Spleen (tissue), 11 donors: ENCODE results near the gene TBCD. TPM values are rescaled to one million over a fixed set of nuclear protein-coding genes. Genes with fewer than 3 reads are reported as not detected.

ENCODE experiments used
- DNase-seq: peaks from one replicate; pipeline ENCODE4 v3.0.0-alpha.2; 2020
- H3K27ac ChIP-seq, 8 donors: fragments of 200-600 bp; sonication (generic) in 7 of 8; 1 replicate in 4 of 8; 2 replicates in 4 of 8; pipeline versions ENCODE4 v1.5.0 to v1.8.0; 2016 to 2021; ENCODE audit warnings: inconsistent platforms in 4 of 8, mild to moderate bottlenecking in 4 of 8, moderate library complexity in 1 of 8
- H3K27me3 ChIP-seq, 7 donors: fragments of 200-600 bp; sonication (generic) in 6 of 7; replicated peaks in 1 of 7; 1 replicate in 4 of 7; 2 replicates in 3 of 7; pipeline versions ENCODE4 v1.5.0 to v1.8.0; 2016 to 2021; ENCODE audit warnings: inconsistent platforms in 3 of 7, mild to moderate bottlenecking in 1 of 7
- H3K36me3 ChIP-seq, 6 donors: fragments of 200-600 bp; sonication (generic) in 5 of 6; 1 replicate in 4 of 6; 2 replicates in 2 of 6; pipeline versions ENCODE4 v1.5.0 to v1.8.0; 2016 to 2021; ENCODE audit warnings: inconsistent platforms in 2 of 6
- H3K4me1 ChIP-seq, 6 donors: fragments of 200-600 bp; sonication (generic) in 5 of 6; 1 replicate in 3 of 6; 2 replicates in 3 of 6; pipeline versions ENCODE4 v1.5.0 to v1.8.0; 2016 to 2021; ENCODE audit warnings: inconsistent platforms in 3 of 6
- H3K4me3 ChIP-seq, 8 donors: fragments of 200-600 bp; sonication (generic) in 7 of 8; 1 replicate in 4 of 8; 2 replicates in 4 of 8; pipeline versions ENCODE4 v1.5.0 to v1.8.0; 2016 to 2021; ENCODE audit warnings: inconsistent platforms in 4 of 8, mild to moderate bottlenecking in 4 of 8, moderate library complexity in 2 of 8
- H3K9me3 ChIP-seq, 8 donors: fragments of 200-600 bp; sonication (generic) in 7 of 8; 1 replicate in 4 of 8; 2 replicates in 4 of 8; pipeline versions ENCODE4 v1.5.0 to v1.8.0; 2016 to 2021; ENCODE audit warnings: inconsistent platforms in 4 of 8
- CTCF ChIP-seq, 11 experiments: fragments of 200-600 bp in 7 of 11; fragments of 450-650 bp in 4 of 11; sonication (generic) in 4 of 11; IDR thresholded peaks in 8 of 11; conservative IDR thresholded peaks in 3 of 11; 1 replicate in 7 of 11; 2 replicates in 4 of 11; pipeline versions ENCODE4 v1.4.0 to v1.8.0; 2016 to 2021; ENCODE audit warnings: antibody characterized with exemption in 11 of 11, inconsistent platforms in 4 of 11, mild to moderate bottlenecking in 1 of 11
- POLR2A ChIP-seq, 3 donors: fragments of 450-650 bp; IDR thresholded peaks; one replicate each; pipeline ENCODE4 v1.5.1; 2017; ENCODE audit warnings: antibody characterized with exemption in 3 of 3, mild to moderate bottlenecking in 1 of 3
- POLR2AphosphoS5 ChIP-seq, 3 donors: sonication (generic); formaldehyde crosslinking; IDR thresholded peaks; one replicate each; pipeline ENCODE4 v1.5.1; 2017; ENCODE audit warnings: antibody characterized with exemption in 3 of 3
- WGBS, 5 donors: extraction: QIAGEN DNeasy Blood & Tissue Kit in 3 of 5; methylation state at CpG; one replicate each; pipeline versions ENCODE4 v1.1.5 to v1.1.7; 2013 to 2018; 5-methylcytosine and 5-hydroxymethylcytosine counted together
- intact Hi-C: fragments of 100-400 bp; cut with DNase I; formaldehyde crosslinking; loops from one replicate; pipeline ENCODE4 v1.15.0; 2023; ENCODE audit warnings: low total_unique reads
- polyA plus RNA-seq, 3 donors: library from polyadenylated mRNA; stranded (reverse); fragments of 200-250 nt; gene quantifications; one replicate each; pipeline ENCODE4 v1.2.1, GENCODE V29; 2013
- total RNA-seq, 7 donors: library from RNA; depleted of rRNA in 3 of 7; stranded (reverse); fragments of >200 nt in 3 of 7; fragmentation: NEBNext Ultra II Directional in 4 of 7; extraction: Animal tissue kit (Norgen Biotek cat#: 25700) in 4 of 7; gene quantifications; one replicate each; pipeline versions ENCODE4 v1.1.0 to v1.2.1, GENCODE V29; 2016 to 2021
- donor health status: healthy with polysubstance abuse.
- donor health status: DM: no; HTN: no; CAD: no; lungs with moderate emphysema.
- donor health status: DM: no; HTN: no; CAD: no.
- donor health status: Bipolar disorder and iron deficiency.
- donor health status: healthy.
- donor health status: DM: no; HTN: no; CAD: no.
- donor health status: DM: yes; HTN: yes; CAD: no.

TBCD gene
- total and polyA plus RNA-seq, 10 donors, result 55.6 to 207 (median 108) TPM

DNA sequence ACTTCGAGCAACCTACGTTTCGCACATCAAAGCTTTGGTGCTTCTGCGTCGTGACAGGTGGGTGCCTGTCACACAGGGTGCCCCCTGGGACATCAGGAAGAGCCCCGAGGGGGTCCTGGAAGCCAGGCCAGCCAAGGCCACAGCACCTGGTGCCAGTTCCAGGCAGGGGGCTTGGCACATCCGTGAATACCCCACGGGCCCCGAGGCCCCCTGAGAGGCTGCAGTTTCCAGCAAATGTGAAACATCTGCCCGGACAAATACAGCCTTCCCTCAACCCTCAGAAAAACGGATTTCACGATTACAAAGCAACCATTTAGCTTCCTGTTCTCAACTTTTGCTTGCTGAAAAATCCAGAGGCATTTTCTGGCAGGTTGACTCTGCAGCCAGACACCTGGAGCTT, 218.2 kb downstream of the TBCD start:
- DNase-seq, result no peak
- 32 to 48% (median 40%) methylated on average over 9 to 12 of the region's 12 CpGs for WGBS, 5 donors

GRCh38 chr17:82970818-82971590, 219.1 kb downstream of the TBCD start:
- H3K9me3 ChIP-seq, result no peaks in the 10 kb centered on the region
- H3K4me3 ChIP-seq, result no peak overlapping the region
- no peaks in the 10 kb centered on the region for H3K27me3 ChIP-seq
- H3K36me3 ChIP-seq, result no peaks in the 10 kb centered on the region
- no peak for DNase-seq
- intact Hi-C loops, result no loop called here
- peaks cover 0 to 10% (median 2%) of the 10 kb centered on the region in 6 donors for H3K4me1 ChIP-seq
- H3K27ac ChIP-seq, result no peak overlapping the region
- TF ChIP-seq POLR2A (IDR thresholded peaks at IDR 0.05), result no peak
- no peak for TF ChIP-seq POLR2AphosphoS5 (IDR thresholded peaks at IDR 0.05)
- no peak for TF ChIP-seq CTCF (IDR thresholded peaks at IDR 0.05 in 8 of 11, conservative IDR thresholded peaks at IDR 0.05 in 3 of 11)
- WGBS, 5 donors, result 83 to 94% (median 86%) methylated on average over 42 to 46 of the region's 46 CpGs

More for the DNA sequence above, 218.2 kb downstream of the TBCD start:
- no peak overlapping the region for H3K4me3 ChIP-seq
- no peak overlapping the region for H3K27ac ChIP-seq
- no peaks in the 10 kb centered on the region for H3K9me3 ChIP-seq
- intact Hi-C loops, result no loop called here
- no peak for TF ChIP-seq CTCF (IDR thresholded peaks at IDR 0.05 in 8 of 11, conservative IDR thresholded peaks at IDR 0.05 in 3 of 11)
- TF ChIP-seq POLR2AphosphoS5 (IDR thresholded peaks at IDR 0.05), result no peak
- no peak for TF ChIP-seq POLR2A (IDR thresholded peaks at IDR 0.05)
- H3K4me1 ChIP-seq, result peaks cover 0 to 10% (median 2%) of the 10 kb centered on the region in 6 donors
- H3K27me3 ChIP-seq, result no peaks in the 10 kb centered on the region
- H3K36me3 ChIP-seq, result peaks cover 0 to 6% (median 0%) of the 10 kb centered on the region in 6 donors

DNA sequence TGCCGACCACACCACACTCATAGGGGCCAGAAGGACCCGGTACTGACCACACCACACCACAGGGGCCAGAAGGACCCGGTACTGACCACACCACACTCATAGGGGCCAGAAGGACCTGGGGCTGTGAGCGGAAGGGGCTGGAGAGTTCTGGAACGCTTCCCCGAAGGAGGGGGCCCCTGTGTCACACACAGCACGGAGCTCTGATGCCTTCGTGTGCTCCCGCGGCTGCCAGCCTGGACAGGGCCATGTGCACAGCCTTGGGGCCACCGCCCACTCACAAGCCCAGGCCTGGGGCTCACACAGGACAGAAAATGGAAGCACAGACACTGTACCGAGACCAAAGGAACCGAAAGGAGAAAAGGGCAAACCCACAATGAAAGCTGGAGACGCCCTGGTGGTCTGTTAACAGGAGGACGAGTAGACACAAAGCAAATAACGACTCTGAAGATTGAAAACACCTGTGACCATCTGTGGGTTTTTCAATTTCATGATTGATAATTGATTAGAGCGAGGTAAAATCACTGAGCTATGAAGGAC, 221.0 kb downstream of the TBCD start:
- WGBS, 5 donors, result 82 to 91% (median 85%) methylated on average over 17 of the region's 17 CpGs
- TF ChIP-seq POLR2A (IDR thresholded peaks at IDR 0.05) (no peak), CTCF (IDR thresholded peaks at IDR 0.05 in 8 of 11, conservative IDR thresholded peaks at IDR 0.05 in 3 of 11) (no peak), POLR2AphosphoS5 (IDR thresholded peaks at IDR 0.05) (no peak)

DNA sequence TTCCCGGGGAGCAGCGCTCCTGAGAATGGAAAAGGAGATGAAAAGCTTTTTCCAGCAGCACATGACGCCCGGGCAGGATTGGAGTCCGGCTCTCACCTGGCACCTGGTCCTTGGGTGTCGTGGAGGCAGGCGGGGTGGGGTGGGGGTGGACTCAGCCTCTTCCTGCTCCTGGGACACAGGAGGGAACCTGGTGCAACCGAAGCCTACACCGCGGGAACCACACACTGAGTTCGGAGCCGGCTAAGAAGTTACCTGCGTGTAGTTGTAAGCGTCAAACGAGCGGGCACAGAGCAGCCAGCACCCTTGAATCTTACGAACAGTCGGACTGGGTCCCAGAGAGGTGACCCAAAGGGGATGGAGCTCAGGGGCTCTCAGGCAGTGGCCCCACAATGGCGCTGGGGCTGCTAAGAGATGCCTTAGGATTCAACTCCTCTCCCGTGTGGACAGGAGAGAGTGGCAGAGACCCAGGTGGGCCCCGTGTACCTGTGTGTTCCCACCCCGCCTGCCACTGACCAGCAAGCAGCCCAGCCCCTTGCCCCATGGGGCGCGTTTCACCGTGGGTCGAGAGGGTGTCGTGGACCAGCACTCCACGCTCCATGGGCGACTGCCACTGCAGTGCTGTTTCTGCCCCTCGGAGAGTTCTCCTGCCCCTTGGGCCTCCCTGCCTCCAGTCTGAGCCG, 221.7 kb downstream of the TBCD start:
- intact Hi-C loops, result no loop called here
- DNase-seq, result no peak
- WGBS, 5 donors, result 89 to 96% (median 90%) methylated on average over 27 to 31 of the region's 31 CpGs

More for the DNA sequence above, 221.0 kb downstream of the TBCD start:
- no peak overlapping the region for H3K27ac ChIP-seq
- no peaks in the 10 kb centered on the region for H3K27me3 ChIP-seq
- peaks cover 0 to 10% (median 2%) of the 10 kb centered on the region in 6 donors for H3K4me1 ChIP-seq
- H3K4me3 ChIP-seq, result no peak overlapping the region
- no peaks in the 10 kb centered on the region for H3K9me3 ChIP-seq
- DNase-seq, result no peak
- H3K36me3 ChIP-seq, result no peaks in the 10 kb centered on the region
- intact Hi-C loops, result no loop called here

More for the DNA sequence above, 221.7 kb downstream of the TBCD start:
- TF ChIP-seq POLR2AphosphoS5 (IDR thresholded peaks at IDR 0.05) (no peak), POLR2A (IDR thresholded peaks at IDR 0.05) (no peak), CTCF (IDR thresholded peaks at IDR 0.05 in 8 of 11, conservative IDR thresholded peaks at IDR 0.05 in 3 of 11) (no peak)
- Histone ChIP-seq H3K4me3 (no peak overlapping the region), H3K27ac (no peak overlapping the region), H3K4me1 (peaks cover 0 to 16% (median 9%) of the 10 kb centered on the region in 6 donors), H3K27me3 (no peaks in the 10 kb centered on the region), H3K9me3 (no peaks in the 10 kb centered on the region), H3K36me3 (no peaks in the 10 kb centered on the region)
